Endothelial cell of umbilical vein (primary cell): ENCODE results near the gene SPACA4. TPM values are rescaled to one million over a fixed set of nuclear protein-coding genes. Genes with fewer than 3 reads are reported as not detected.

Experiments
- BruUV-seq: library from RNA; stranded (reverse); fragments of 400-500 nt; replicated peaks from 2 replicates; lab custom pipeline; 2021; lab: Mats Ljungman, UMichigan
- CTCF ChIA-PET: fragments of 300-600, 350-600 bp; sonication (Branson Sonifier 250); formaldehyde crosslinking; loops from one replicate; lab custom pipeline; 2021; ENCODE audit warnings: antibody characterized with exemption, inconsistent platforms; lab: Charles Lee
- POLR2A ChIA-PET: fragments of 300-600, 350-600 bp; sonication (Branson Sonifier 250); formaldehyde crosslinking; loops from one replicate; lab custom pipeline; 2021; ENCODE audit warnings: antibody characterized with exemption, inconsistent platforms; lab: Charles Lee
- DNase-seq: peaks from one replicate; pipeline ENCODE4 v3.0.0-alpha.2; 2011; ENCODE audit warnings: low read depth, low spot score
- FAIRE-seq: peaks from 2 replicates; lab custom pipeline; 2011; peaks lifted over from hg19 to GRCh38; lab: Jason Lieb, UNC
- H2AFZ ChIP-seq: 2 replicates; pipeline ENCODE4 v1.6.0; 2012; ENCODE audit warnings: low read depth, low read length, control low read depth, inconsistent platforms
- H3K27ac ChIP-seq: 2 replicates; pipeline ENCODE4 v1.5.1; 2011; ENCODE audit warnings: low read depth, mild to moderate bottlenecking, control low read depth, low read length, moderate library complexity; ENCODE audit not compliant: insufficient read depth
- H3K27me3 ChIP-seq, 2 experiments: 2 replicates each; pipeline versions ENCODE4 v1.6.0 to v1.6.1; 2011; ENCODE audit warnings: low read length in 2 of 2, mixed read lengths in 1 of 2; ENCODE audit not compliant: control insufficient read depth in 2 of 2, insufficient read depth in 2 of 2
- H3K36me3 ChIP-seq, 2 experiments: 2 replicates in 1 of 2; 3 replicates in 1 of 2; pipeline ENCODE4 v1.5.1; 2011; ENCODE audit warnings: low read length in 2 of 2, mild to moderate bottlenecking in 1 of 2, moderate library complexity in 1 of 2; ENCODE audit not compliant: control insufficient read depth in 2 of 2, insufficient read depth in 2 of 2; ENCODE audit errors: extremely low read depth in 1 of 2
- H3K4me1 ChIP-seq: 3 replicates; pipeline ENCODE4 v1.5.1; 2011; ENCODE audit warnings: mild to moderate bottlenecking, low read length; ENCODE audit not compliant: control insufficient read depth, insufficient read depth; ENCODE audit errors: extremely low read depth
- H3K4me2 ChIP-seq: 2 replicates; pipeline ENCODE4 v1.6.1; 2011; ENCODE audit warnings: low read length, control low read depth, mixed read lengths; ENCODE audit not compliant: insufficient read depth
- H3K4me3 ChIP-seq, 3 experiments: fragments of 200-600 bp in 1 of 3; sonication (generic), shearing (Covaris generic) in 1 of 3; replicated peaks in 1 of 3; 2 replicates each; pipeline ENCODE4 v1.5.1; 2011 to 2016; ENCODE audit warnings: control low read depth in 3 of 3, low read length in 3 of 3, mild to moderate bottlenecking in 2 of 3, inconsistent platforms in 1 of 3, low read depth in 1 of 3, moderate library complexity in 1 of 3; ENCODE audit not compliant: insufficient read depth in 1 of 3
- H3K79me2 ChIP-seq: 2 replicates; pipeline ENCODE4 v1.6.0; 2012; ENCODE audit warnings: low read length, inconsistent platforms; ENCODE audit not compliant: control insufficient read depth, insufficient read depth
- H3K9ac ChIP-seq: replicated peaks from 2 replicates; pipeline ENCODE3; 2011; ENCODE audit warnings: low read length, control low read depth; ENCODE audit not compliant: insufficient read depth; ENCODE audit errors: extremely low read depth
- H3K9me1 ChIP-seq: replicated peaks from 3 replicates; pipeline ENCODE4 v1.6.0; 2011; ENCODE audit warnings: mild to moderate bottlenecking, low read length; ENCODE audit not compliant: control insufficient read depth, insufficient read depth; ENCODE audit errors: extremely low read depth
- H3K9me3 ChIP-seq: replicated peaks from 2 replicates; pipeline ENCODE4 v1.5.1; 2012; ENCODE audit warnings: low read length, inconsistent platforms; ENCODE audit not compliant: control insufficient read depth, insufficient read depth
- H4K20me1 ChIP-seq: replicated peaks from 2 replicates; pipeline ENCODE3; 2011; ENCODE audit warnings: mild to moderate bottlenecking, low read length; ENCODE audit not compliant: control insufficient read depth, insufficient read depth; ENCODE audit errors: extremely low read depth
- CTCF ChIP-seq, 2 donors: IDR thresholded peaks; 1 replicate in 1 of 2; 2 replicates in 1 of 2; pipeline ENCODE4 v1.5.1; 2011; ENCODE audit warnings: low read length in 2 of 2, mild to moderate bottlenecking in 2 of 2, moderate library complexity in 2 of 2, control low read depth in 1 of 2, inconsistent platforms in 1 of 2, low read depth in 1 of 2; ENCODE audit not compliant: insufficient read depth in 1 of 2; ENCODE audit errors: extremely low read depth in 1 of 2
- EZH2 ChIP-seq: IDR thresholded peaks from 2 replicates; pipeline ENCODE4 v1.6.1; 2012; ENCODE audit warnings: borderline replicate concordance, low read depth, mild to moderate bottlenecking, moderate library complexity, low read length, inconsistent platforms; ENCODE audit not compliant: severe bottlenecking
- FOS ChIP-seq: IDR thresholded peaks from 2 replicates; pipeline ENCODE4 v1.6.1; 2011; ENCODE audit warnings: mild to moderate bottlenecking, low read length, moderate library complexity, borderline replicate concordance; ENCODE audit not compliant: insufficient read depth
- GATA2 ChIP-seq: IDR thresholded peaks from 2 replicates; pipeline ENCODE4 v1.7.0; 2011; ENCODE audit warnings: low read depth, mild to moderate bottlenecking, moderate library complexity, mixed read lengths, low read length; ENCODE audit not compliant: insufficient read length, insufficient read depth
- JUN ChIP-seq: IDR thresholded peaks from 2 replicates; pipeline ENCODE4 v1.6.1; 2011; ENCODE audit warnings: borderline replicate concordance, low read depth; ENCODE audit not compliant: insufficient read length, insufficient read depth
- MAX ChIP-seq: IDR thresholded peaks from 2 replicates; pipeline ENCODE4 v1.6.1; 2011; ENCODE audit not compliant: insufficient read depth, insufficient read length
- MYC ChIP-seq: IDR thresholded peaks from one replicate; pipeline ENCODE4 v1.6.1; 2011; ENCODE audit warnings: mild to moderate bottlenecking, low read depth, low read length
- POLR2A ChIP-seq: IDR thresholded peaks from 2 replicates; pipeline ENCODE4 v1.6.1; 2012; ENCODE audit warnings: low read depth, mild to moderate bottlenecking, control low read depth, low read length
- POLR2AphosphoS5 ChIP-seq: IDR thresholded peaks from 2 replicates; pipeline ENCODE4 v1.6.1; 2012; ENCODE audit warnings: low read depth, mild to moderate bottlenecking, control low read depth, low read length, moderate library complexity; ENCODE audit not compliant: insufficient read depth
- dilution Hi-C: fragments of 300-500 bp; cut with MboI; formaldehyde crosslinking; loops from one replicate; pipeline ENCODE4 v1.15.0; 2019; ENCODE audit warnings: low sequenced_read_pairs; ENCODE audit not compliant: extremely low pct_ligation_motif_present
- intact Hi-C: fragments of 100-400 bp; cut with micrococcal nuclease; formaldehyde crosslinking; loops from one replicate; pipeline ENCODE4 v1.10.0; 2022
- polyA plus RNA-seq, 4 experiments: library from polyadenylated mRNA; depleted of rRNA in 3 of 4; stranded (reverse) in 3 of 4; unstranded in 1 of 4; fragments of >200 nt; gene quantifications; 2 replicates each; pipeline versions ENCODE4 v1.2.1 to v1.2.3, GENCODE V29; 2011 to 2012; ENCODE audit warnings: missing spikeins in 1 of 4
- total RNA-seq: library from RNA; stranded (reverse); gene quantifications from 2 replicates; pipeline ENCODE4 v1.2.3, GENCODE V29; 2021

The SPACA4 gene
- total and polyA plus RNA-seq, 2 donors (not counting 3 experiments of a cell fraction or from before 2014, with no cell fraction given), result not detected

GRCh38 chr19:48650974-48651682, 44.6 kb downstream of the SPACA4 start:
- ChIA-PET CTCF (interaction anchor here (0.8 kb wide), 1 partner anchor 192 kb away, joined by 3 read pairs; no protein-coding TSS in a partner anchor), POLR2A (no interaction called here)
- Histone ChIP-seq H3K4me1 (peaks cover 5% of the 10 kb centered on the region), H3K36me3 (no peaks in the 10 kb centered on the region), H3K27me3 (no peaks in the 10 kb centered on the region), H3K27ac (no peak overlapping the region), H4K20me1 (no peaks in the 10 kb centered on the region), H3K9ac (no peak overlapping the region), H2AFZ (no peak overlapping the region), H3K4me3 (no peak overlapping the region), H3K9me1 (no peaks in the 10 kb centered on the region), H3K79me2 (no peaks in the 10 kb centered on the region), H3K4me2 (no peak overlapping the region), H3K9me3 (no peaks in the 10 kb centered on the region)
- no peak for FAIRE-seq
- no peak for TF ChIP-seq CTCF (IDR thresholded peaks at IDR 0.05; ENCODE audit: extremely low read depth in 1 of 2, insufficient read depth in 1 of 2, low read depth in 1 of 2, low read length in 2 of 2)
- no peak for TF ChIP-seq JUN
- no peak for TF ChIP-seq MYC
- no peak for TF ChIP-seq GATA2
- TF ChIP-seq POLR2AphosphoS5, result no peak
- TF ChIP-seq MAX, result no peak
- TF ChIP-seq POLR2A, result no peak
- TF ChIP-seq EZH2, result no peak
- TF ChIP-seq FOS, result no peak
- no peak for DNase-seq
- BruUV-seq, result no TSS peak
- dilution Hi-C loops (no loop called here), intact Hi-C loops (no loop called here)
